GM23338 (cell line): Measurements from ENCODE around the gene RAB36. TPM values are rescaled to one million over a fixed set of nuclear protein-coding genes. Genes with fewer than 3 reads are reported as not detected.

Source experiments
- ATAC-seq: fragments of 200-7000 bp; cut with Tn5 transposase; 3 replicates; pipeline ENCODE4 v1.9.1; 2020
- DNase-seq: peaks from one replicate; pipeline ENCODE4 v3.0.0-alpha.2; 2015; ENCODE audit warnings: low spot score
- H2AFZ ChIP-seq: fragments of 200-600 bp; sonication (generic); 2 replicates; pipeline ENCODE4 v1.8.0; 2016; ENCODE audit warnings: antibody characterized with exemption, mild to moderate bottlenecking, moderate library complexity
- H3F3A ChIP-seq: fragments of 200-600 bp; sonication (generic); replicated peaks from 2 replicates; pipeline ENCODE4 v1.8.0; 2017; ENCODE audit warnings: antibody characterized with exemption, mixed run types, low read depth
- H3K27ac ChIP-seq: fragments of 200-600 bp; sonication (generic); 2 replicates; pipeline ENCODE4 v1.6.1; 2016; ENCODE audit warnings: low read depth
- H3K27me3 ChIP-seq: fragments of 200-600 bp; sonication (generic); 2 replicates; pipeline ENCODE4 v1.8.0; 2016; ENCODE audit warnings: mild to moderate bottlenecking, mixed run types, moderate library complexity; ENCODE audit not compliant: insufficient read depth
- H3K36me3 ChIP-seq: fragments of 200-600 bp; sonication (generic); 2 replicates; pipeline ENCODE4 v1.8.0; 2016; ENCODE audit warnings: mild to moderate bottlenecking; ENCODE audit not compliant: insufficient read depth
- H3K4me1 ChIP-seq: fragments of 200-600 bp; sonication (generic); 2 replicates; pipeline ENCODE4 v1.8.0; 2016; ENCODE audit warnings: mild to moderate bottlenecking, moderate library complexity; ENCODE audit not compliant: insufficient read depth
- H3K4me2 ChIP-seq: fragments of 200-600 bp; sonication (generic); 2 replicates; pipeline ENCODE4 v1.7.1; 2017; ENCODE audit warnings: mixed run types
- H3K4me3 ChIP-seq: fragments of 200-600 bp; sonication (generic); 2 replicates; pipeline ENCODE4 v1.6.1; 2016; ENCODE audit warnings: mixed run types
- H3K79me2 ChIP-seq: fragments of 200-600 bp; sonication (generic); replicated peaks from 2 replicates; pipeline ENCODE4 v1.8.0; 2017; ENCODE audit warnings: mild to moderate bottlenecking; ENCODE audit not compliant: insufficient read depth
- H3K9me2 ChIP-seq: fragments of 200-600 bp; sonication (generic); 2 replicates; pipeline ENCODE4 v1.8.0; 2017; ENCODE audit not compliant: insufficient read depth
- H4K20me1 ChIP-seq: fragments of 200-600 bp; sonication (generic); replicated peaks from 2 replicates; pipeline ENCODE4 v1.8.0; 2017; ENCODE audit warnings: mild to moderate bottlenecking; ENCODE audit not compliant: insufficient read depth
- H3K27ac Mint-ChIP-seq: 2 replicates; pipeline ENCODE4 v1.8.0; 2020; ENCODE audit warnings: inconsistent platforms, mild to moderate bottlenecking, moderate library complexity, mixed read lengths
- H3K27me3 Mint-ChIP-seq: 3 replicates; pipeline ENCODE4 v1.8.0; 2022; ENCODE audit warnings: low read depth, mild to moderate bottlenecking, moderate library complexity, mixed read lengths, inconsistent platforms; ENCODE audit not compliant: insufficient read depth, poor library complexity
- H3K36me3 Mint-ChIP-seq: 3 replicates; pipeline ENCODE4 v1.8.0; 2021; ENCODE audit warnings: low read depth, mild to moderate bottlenecking, inconsistent platforms, moderate library complexity, mixed read lengths
- H3K4me1 Mint-ChIP-seq: 3 replicates; pipeline ENCODE4 v1.8.0; 2020; ENCODE audit warnings: mild to moderate bottlenecking, inconsistent platforms, mixed read lengths
- H3K4me3 Mint-ChIP-seq: 3 replicates; pipeline ENCODE4 v1.8.0; 2021; ENCODE audit warnings: moderate library complexity, mild to moderate bottlenecking, inconsistent platforms, mixed read lengths
- H3K9me3 Mint-ChIP-seq: 3 replicates; pipeline ENCODE4 v1.8.0; 2020; ENCODE audit warnings: moderate library complexity, mild to moderate bottlenecking, inconsistent platforms, mixed read lengths
- CREB1 ChIP-seq: fragments of 250-450 bp; sonication (Bioruptor Pico); IDR thresholded peaks from 2 replicates; pipeline ENCODE4 v1.5.0; 2020; ENCODE audit warnings: low read depth, mild to moderate bottlenecking, moderate library complexity
- EZH2 ChIP-seq: fragments of 200-600 bp; sonication (generic); IDR thresholded peaks from one replicate; pipeline ENCODE4 v1.8.0; 2017; ENCODE audit warnings: antibody characterized with exemption, mild to moderate bottlenecking, low read depth; ENCODE audit not compliant: unreplicated experiment
- EZH2phosphoT487 ChIP-seq: fragments of 200-600 bp; sonication (generic); IDR thresholded peaks from one replicate; pipeline ENCODE4 v1.8.1; 2018; ENCODE audit warnings: antibody characterized with exemption; ENCODE audit not compliant: unreplicated experiment
- NANOG ChIP-seq: IDR thresholded peaks from 2 replicates; pipeline ENCODE4 v1.6.1; 2016; ENCODE audit warnings: antibody characterized with exemption, borderline replicate concordance
- STAT1 ChIP-seq: IDR thresholded peaks from one replicate; pipeline ENCODE4 v1.6.1; 2016; ENCODE audit warnings: antibody characterized with exemption; ENCODE audit not compliant: unreplicated experiment
- polyA plus RNA-seq: library from polyadenylated mRNA; unstranded; fragments of >200 nt; fragmentation: Nextera tagmentation; extraction: Ambion mirVana; gene quantifications from 2 replicates; pipeline ENCODE4 v1.2.1, GENCODE V29; 2016
- total RNA-seq: library from RNA; depleted of rRNA; stranded (reverse); fragments of >200 nt; shearing (Covaris generic); gene quantifications from 2 replicates; pipeline ENCODE4 v1.2.3, GENCODE V29; 2014
- TF ChIP-seq, protein P1 (sequence below), 2 experiments: fragments of 200-600 bp in 1 of 2; sonication (generic) in 1 of 2; conservative IDR thresholded peaks; 2 replicates each; pipeline versions ENCODE4 v1.5.1 to v1.6.1; 2016 to 2017; ENCODE audit warnings: antibody characterized with exemption in 2 of 2, low read depth in 2 of 2, mild to moderate bottlenecking in 2 of 2, moderate library complexity in 1 of 2
- TF ChIP-seq, protein P2 (sequence below): IDR thresholded peaks from 2 replicates; pipeline ENCODE4 v1.6.1; 2016; ENCODE audit warnings: antibody characterized with exemption
- TF ChIP-seq, protein P3 (sequence below): fragments of 250-450 bp; sonication (Bioruptor Pico); IDR thresholded peaks from 2 replicates; pipeline ENCODE4 v1.5.0; 2020; ENCODE audit warnings: mild to moderate bottlenecking, moderate library complexity

The RAB36 gene
- total and polyA plus RNA-seq, 2 experiments from 2014 or later = 0.58 to 1.2 TPM

DNA sequence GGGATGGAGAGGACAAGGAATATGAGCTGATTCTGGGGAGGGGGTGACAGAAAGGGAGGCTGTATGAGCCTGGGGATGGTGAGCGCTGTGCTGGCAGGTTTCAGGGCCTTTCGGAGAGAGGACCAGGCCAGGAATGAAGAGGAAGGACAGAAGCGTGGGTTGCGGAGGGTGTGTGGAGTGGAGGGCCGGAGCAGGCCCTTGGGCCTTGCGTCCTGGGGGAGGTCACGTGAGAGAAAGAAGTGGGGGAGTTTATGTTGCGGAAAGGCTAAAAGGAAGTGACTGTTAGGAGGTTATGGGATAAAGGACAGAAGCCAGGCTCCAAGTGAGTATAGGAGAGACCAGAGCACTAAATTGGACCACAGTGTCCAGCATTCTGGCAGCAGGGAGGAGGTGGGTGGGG is 52.6 kb downstream of the RAB36 start:
- H3K4me3 Mint-ChIP-seq = no peak overlapping the region
- H3K27me3 ChIP-seq = no peaks in the 10 kb centered on the region
- H3K27ac ChIP-seq = no peak overlapping the region
- no peaks in the 10 kb centered on the region for H3K9me3 Mint-ChIP-seq
- DNase-seq = no peak
- ATAC-seq = no peak
- peaks cover 87% of the 10 kb centered on the region for H4K20me1 ChIP-seq
- peaks cover 53% of the 10 kb centered on the region for H3K4me1 Mint-ChIP-seq
- H3K27me3 Mint-ChIP-seq = peaks cover 12% of the 10 kb centered on the region
- H3K79me2 ChIP-seq = peaks cover 100% of the 10 kb centered on the region
- H3K36me3 ChIP-seq = no peaks in the 10 kb centered on the region; the same call in 1 of the 2 replicates
- no peak overlapping the region for H3K4me3 ChIP-seq
- H2AFZ ChIP-seq = no peak overlapping the region
- H3K9me2 ChIP-seq = no peaks in the 10 kb centered on the region
- H3K27ac Mint-ChIP-seq = no peak overlapping the region; the same call in 1 of the 2 replicates
- TF ChIP-seq, protein P1, sequence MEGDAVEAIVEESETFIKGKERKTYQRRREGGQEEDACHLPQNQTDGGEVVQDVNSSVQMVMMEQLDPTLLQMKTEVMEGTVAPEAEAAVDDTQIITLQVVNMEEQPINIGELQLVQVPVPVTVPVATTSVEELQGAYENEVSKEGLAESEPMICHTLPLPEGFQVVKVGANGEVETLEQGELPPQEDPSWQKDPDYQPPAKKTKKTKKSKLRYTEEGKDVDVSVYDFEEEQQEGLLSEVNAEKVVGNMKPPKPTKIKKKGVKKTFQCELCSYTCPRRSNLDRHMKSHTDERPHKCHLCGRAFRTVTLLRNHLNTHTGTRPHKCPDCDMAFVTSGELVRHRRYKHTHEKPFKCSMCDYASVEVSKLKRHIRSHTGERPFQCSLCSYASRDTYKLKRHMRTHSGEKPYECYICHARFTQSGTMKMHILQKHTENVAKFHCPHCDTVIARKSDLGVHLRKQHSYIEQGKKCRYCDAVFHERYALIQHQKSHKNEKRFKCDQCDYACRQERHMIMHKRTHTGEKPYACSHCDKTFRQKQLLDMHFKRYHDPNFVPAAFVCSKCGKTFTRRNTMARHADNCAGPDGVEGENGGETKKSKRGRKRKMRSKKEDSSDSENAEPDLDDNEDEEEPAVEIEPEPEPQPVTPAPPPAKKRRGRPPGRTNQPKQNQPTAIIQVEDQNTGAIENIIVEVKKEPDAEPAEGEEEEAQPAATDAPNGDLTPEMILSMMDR (conservative IDR thresholded peaks at IDR 0.05; ENCODE audit: low read depth in 2 of 2) = no peak
- TF ChIP-seq EZH2 (no peak), NANOG (no peak)
- TF ChIP-seq, protein P2, sequence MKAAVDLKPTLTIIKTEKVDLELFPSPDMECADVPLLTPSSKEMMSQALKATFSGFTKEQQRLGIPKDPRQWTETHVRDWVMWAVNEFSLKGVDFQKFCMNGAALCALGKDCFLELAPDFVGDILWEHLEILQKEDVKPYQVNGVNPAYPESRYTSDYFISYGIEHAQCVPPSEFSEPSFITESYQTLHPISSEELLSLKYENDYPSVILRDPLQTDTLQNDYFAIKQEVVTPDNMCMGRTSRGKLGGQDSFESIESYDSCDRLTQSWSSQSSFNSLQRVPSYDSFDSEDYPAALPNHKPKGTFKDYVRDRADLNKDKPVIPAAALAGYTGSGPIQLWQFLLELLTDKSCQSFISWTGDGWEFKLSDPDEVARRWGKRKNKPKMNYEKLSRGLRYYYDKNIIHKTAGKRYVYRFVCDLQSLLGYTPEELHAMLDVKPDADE = no peak
- H3K4me1 ChIP-seq = peaks cover 20% of the 10 kb centered on the region
- no peak overlapping the region for H3K4me2 ChIP-seq
- 0 out of 2 replicates have a peak, but pooled peaks cover 2% of the 10 kb centered on the region for H3F3A ChIP-seq
- H3K36me3 Mint-ChIP-seq = peaks cover 24% of the 10 kb centered on the region

DNA sequence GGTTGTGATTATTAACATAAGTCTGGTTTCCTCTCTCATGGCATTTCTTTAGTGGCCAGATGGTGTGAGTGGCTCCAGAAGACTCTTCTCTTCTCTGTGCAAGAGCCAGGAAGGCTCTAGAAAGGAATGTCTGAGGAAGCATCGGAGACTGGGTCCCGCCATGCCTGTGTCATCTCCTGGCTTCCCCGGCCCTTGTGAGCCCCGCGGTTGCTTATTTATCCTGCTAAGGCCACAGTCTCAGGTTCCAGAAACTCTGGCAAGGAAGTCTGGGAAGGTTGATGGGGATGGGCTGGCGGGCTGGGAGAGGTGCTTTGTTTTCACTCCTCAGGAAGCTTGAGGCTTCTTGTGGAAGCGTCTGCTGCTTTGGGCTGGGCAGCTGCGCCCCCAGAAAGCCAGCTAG is 53.9 kb downstream of the RAB36 start:
- H3K4me3 ChIP-seq = no peak overlapping the region
- no peak overlapping the region for H2AFZ ChIP-seq
- Mint-ChIP-seq H3K4me3 (no peak overlapping the region; the same call in 2 of the 3 replicates), H3K9me3 (no peaks in the 10 kb centered on the region), H3K36me3 (peaks cover 33% of the 10 kb centered on the region), H3K4me1 (peaks cover 59% of the 10 kb centered on the region), H3K27ac (peak overlapping the region; percentile 53; the same call in 1 of the 2 replicates), H3K27me3 (peaks cover 12% of the 10 kb centered on the region)
- DNase-seq = peak; percentile 46
- no peaks in the 10 kb centered on the region for H3K27me3 ChIP-seq
- no peak for TF ChIP-seq NANOG
- TF ChIP-seq STAT1 = no peak
- no peak for TF ChIP-seq EZH2phosphoT487
- TF ChIP-seq, protein P3, sequence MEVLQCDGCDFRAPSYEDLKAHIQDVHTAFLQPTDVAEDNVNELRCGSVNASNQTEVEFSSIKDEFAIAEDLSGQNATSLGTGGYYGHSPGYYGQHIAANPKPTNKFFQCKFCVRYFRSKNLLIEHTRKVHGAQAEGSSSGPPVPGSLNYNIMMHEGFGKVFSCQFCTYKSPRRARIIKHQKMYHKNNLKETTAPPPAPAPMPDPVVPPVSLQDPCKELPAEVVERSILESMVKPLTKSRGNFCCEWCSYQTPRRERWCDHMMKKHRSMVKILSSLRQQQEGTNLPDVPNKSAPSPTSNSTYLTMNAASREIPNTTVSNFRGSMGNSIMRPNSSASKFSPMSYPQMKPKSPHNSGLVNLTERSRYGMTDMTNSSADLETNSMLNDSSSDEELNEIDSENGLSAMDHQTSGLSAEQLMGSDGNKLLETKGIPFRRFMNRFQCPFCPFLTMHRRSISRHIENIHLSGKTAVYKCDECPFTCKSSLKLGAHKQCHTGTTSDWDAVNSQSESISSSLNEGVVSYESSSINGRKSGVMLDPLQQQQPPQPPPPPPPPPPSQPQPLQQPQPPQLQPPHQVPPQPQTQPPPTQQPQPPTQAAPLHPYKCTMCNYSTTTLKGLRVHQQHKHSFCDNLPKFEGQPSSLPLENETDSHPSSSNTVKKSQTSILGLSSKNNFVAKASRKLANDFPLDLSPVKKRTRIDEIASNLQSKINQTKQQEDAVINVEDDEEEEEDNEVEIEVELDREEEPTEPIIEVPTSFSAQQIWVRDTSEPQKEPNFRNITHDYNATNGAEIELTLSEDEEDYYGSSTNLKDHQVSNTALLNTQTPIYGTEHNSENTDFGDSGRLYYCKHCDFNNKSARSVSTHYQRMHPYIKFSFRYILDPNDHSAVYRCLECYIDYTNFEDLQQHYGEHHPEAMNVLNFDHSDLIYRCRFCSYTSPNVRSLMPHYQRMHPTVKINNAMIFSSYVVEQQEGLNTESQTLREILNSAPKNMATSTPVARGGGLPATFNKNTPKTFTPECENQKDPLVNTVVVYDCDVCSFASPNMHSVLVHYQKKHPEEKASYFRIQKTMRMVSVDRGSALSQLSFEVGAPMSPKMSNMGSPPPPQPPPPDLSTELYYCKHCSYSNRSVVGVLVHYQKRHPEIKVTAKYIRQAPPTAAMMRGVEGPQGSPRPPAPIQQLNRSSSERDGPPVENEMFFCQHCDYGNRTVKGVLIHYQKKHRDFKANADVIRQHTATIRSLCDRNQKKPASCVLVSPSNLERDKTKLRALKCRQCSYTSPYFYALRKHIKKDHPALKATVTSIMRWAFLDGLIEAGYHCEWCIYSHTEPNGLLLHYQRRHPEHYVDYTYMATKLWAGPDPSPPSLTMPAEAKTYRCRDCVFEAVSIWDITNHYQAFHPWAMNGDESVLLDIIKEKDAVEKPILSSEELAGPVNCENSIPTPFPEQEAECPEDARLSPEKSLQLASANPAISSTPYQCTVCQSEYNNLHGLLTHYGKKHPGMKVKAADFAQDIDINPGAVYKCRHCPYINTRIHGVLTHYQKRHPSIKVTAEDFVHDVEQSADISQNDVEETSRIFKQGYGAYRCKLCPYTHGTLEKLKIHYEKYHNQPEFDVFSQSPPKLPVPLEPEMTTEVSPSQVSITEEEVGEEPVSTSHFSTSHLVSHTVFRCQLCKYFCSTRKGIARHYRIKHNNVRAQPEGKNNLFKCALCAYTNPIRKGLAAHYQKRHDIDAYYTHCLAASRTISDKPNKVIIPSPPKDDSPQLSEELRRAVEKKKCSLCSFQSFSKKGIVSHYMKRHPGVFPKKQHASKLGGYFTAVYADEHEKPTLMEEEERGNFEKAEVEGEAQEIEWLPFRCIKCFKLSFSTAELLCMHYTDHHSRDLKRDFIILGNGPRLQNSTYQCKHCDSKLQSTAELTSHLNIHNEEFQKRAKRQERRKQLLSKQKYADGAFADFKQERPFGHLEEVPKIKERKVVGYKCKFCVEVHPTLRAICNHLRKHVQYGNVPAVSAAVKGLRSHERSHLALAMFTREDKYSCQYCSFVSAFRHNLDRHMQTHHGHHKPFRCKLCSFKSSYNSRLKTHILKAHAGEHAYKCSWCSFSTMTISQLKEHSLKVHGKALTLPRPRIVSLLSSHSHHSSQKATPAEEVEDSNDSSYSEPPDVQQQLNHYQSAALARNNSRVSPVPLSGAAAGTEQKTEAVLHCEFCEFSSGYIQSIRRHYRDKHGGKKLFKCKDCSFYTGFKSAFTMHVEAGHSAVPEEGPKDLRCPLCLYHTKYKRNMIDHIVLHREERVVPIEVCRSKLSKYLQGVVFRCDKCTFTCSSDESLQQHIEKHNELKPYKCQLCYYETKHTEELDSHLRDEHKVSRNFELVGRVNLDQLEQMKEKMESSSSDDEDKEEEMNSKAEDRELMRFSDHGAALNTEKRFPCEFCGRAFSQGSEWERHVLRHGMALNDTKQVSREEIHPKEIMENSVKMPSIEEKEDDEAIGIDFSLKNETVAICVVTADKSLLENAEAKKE = no peak
- no peak for TF ChIP-seq CREB1
- TF ChIP-seq, protein P2 = no peak
- ATAC-seq = peak; percentile 50
- H3K79me2 ChIP-seq = peaks cover 100% of the 10 kb centered on the region
- peaks cover 79% of the 10 kb centered on the region for H4K20me1 ChIP-seq
- H3K4me2 ChIP-seq = peak overlapping the region; percentile 55; the same call in 1 of the 2 replicates
- 0 out of 2 replicates have a peak, but pooled peaks cover 2% of the 10 kb centered on the region for H3F3A ChIP-seq
- peaks cover 20% of the 10 kb centered on the region for H3K4me1 ChIP-seq
- H3K9me2 ChIP-seq = no peaks in the 10 kb centered on the region
- no peaks in the 10 kb centered on the region; the same call in 1 of the 2 replicates for H3K36me3 ChIP-seq
- H3K27ac ChIP-seq = peak overlapping the region; percentile 90
